OCI-LY7 (cell line): ENCODE measurements around the gene NSUN2. TPM values are rescaled to one million over a fixed set of nuclear protein-coding genes. Genes with fewer than 3 reads are reported as not detected.

Experiments used
- BruUV-seq: library from RNA; stranded (reverse); fragments of 400-500 nt; replicated peaks from 2 replicates; lab custom pipeline; 2021; lab: Mats Ljungman, UMichigan
- CTCF ChIA-PET: fragments of 300-600 bp; sonication (Branson Sonifier 250); formaldehyde crosslinking; loops from one replicate; lab custom pipeline; 2022; ENCODE audit warnings: antibody characterized with exemption; ENCODE audit not compliant: unreplicated experiment; lab: Charles Lee
- POLR2A ChIA-PET: fragments of 300-600 bp; sonication (Branson Sonifier 250); formaldehyde crosslinking; loops from one replicate; lab custom pipeline; 2022; ENCODE audit warnings: antibody characterized with exemption; lab: Charles Lee
- DNase-seq: peaks from one replicate; pipeline ENCODE4 v3.0.0-alpha.2; 2015; ENCODE audit warnings: low spot score
- H2AFZ ChIP-seq: fragments of 200-600 bp; sonication (generic), shearing (Covaris generic); 2 replicates; pipeline ENCODE4 v1.6.1; 2014; ENCODE audit warnings: mild to moderate bottlenecking, antibody characterized with exemption, low read length, moderate library complexity
- H3K27ac ChIP-seq: fragments of 200-600 bp; sonication (generic); 2 replicates; pipeline ENCODE4 v1.5.1; 2014; ENCODE audit warnings: mixed run types, low read depth, mild to moderate bottlenecking, moderate library complexity, low read length, inconsistent platforms; ENCODE audit not compliant: poor library complexity, severe bottlenecking
- H3K36me3 ChIP-seq: fragments of 200-600 bp; sonication (generic); 2 replicates; pipeline ENCODE4 v1.6.1; 2014; ENCODE audit warnings: mild to moderate bottlenecking, antibody characterized with exemption, low read length, moderate library complexity, mixed read lengths; ENCODE audit not compliant: insufficient read depth
- H3K4me1 ChIP-seq: fragments of 200-600 bp; sonication (generic); 2 replicates; pipeline ENCODE4 v1.5.1; 2014; ENCODE audit warnings: mild to moderate bottlenecking, low read length; ENCODE audit not compliant: insufficient read depth, poor library complexity, severe bottlenecking
- H3K4me2 ChIP-seq: fragments of 200-600 bp; sonication (generic); 2 replicates; pipeline ENCODE4 v1.6.1; 2014; ENCODE audit warnings: mild to moderate bottlenecking, low read length
- H3K4me3 ChIP-seq: fragments of 200-600 bp; sonication (generic); 2 replicates; pipeline ENCODE4 v1.5.1; 2014; ENCODE audit warnings: mild to moderate bottlenecking, low read depth, low read length; ENCODE audit not compliant: poor library complexity, severe bottlenecking
- H3K79me2 ChIP-seq: fragments of 200-600 bp; sonication (generic); 2 replicates; pipeline ENCODE4 v1.6.1; 2016; ENCODE audit warnings: low read depth, mild to moderate bottlenecking, low read length, moderate library complexity, mixed read lengths; ENCODE audit not compliant: insufficient read depth
- H3K9me2 ChIP-seq: fragments of 200-600 bp; sonication (generic); 2 replicates; pipeline ENCODE4 v1.6.1; 2016; ENCODE audit warnings: mild to moderate bottlenecking, low read length, mixed read lengths; ENCODE audit not compliant: insufficient read depth
- H3K9me3 ChIP-seq: fragments of 200-600 bp; sonication (generic); 2 replicates; pipeline ENCODE4 v1.6.1; 2014; ENCODE audit warnings: mild to moderate bottlenecking, mixed run types, low read length, mixed read lengths
- H4K20me1 ChIP-seq: fragments of 200-600 bp; sonication (generic); 2 replicates; pipeline ENCODE4 v1.6.1; 2014; ENCODE audit warnings: mild to moderate bottlenecking, antibody characterized with exemption, low read length, moderate library complexity, mixed read lengths; ENCODE audit not compliant: insufficient read depth
- EZH2phosphoT487 ChIP-seq: fragments of 200-600 bp; sonication (generic); IDR thresholded peaks from 2 replicates; pipeline ENCODE4 v1.6.1; 2018; ENCODE audit warnings: low read depth, borderline replicate concordance, mild to moderate bottlenecking, mixed run types, antibody characterized with exemption, low read length, moderate library complexity, mixed read lengths
- intact Hi-C: fragments of 100-400 bp; cut with micrococcal nuclease; formaldehyde crosslinking; loops from one replicate; pipeline ENCODE4 v1.10.0; 2022; ENCODE audit not compliant: unreplicated experiment
- total RNA-seq, 2 experiments: library from RNA; depleted of rRNA in 1 of 2; stranded (reverse); fragments of >200 nt in 1 of 2; shearing (Covaris generic) in 1 of 2; gene quantifications; 2 replicates each; pipeline ENCODE4 v1.2.3, GENCODE V29; 2014 to 2022
- TF ChIP-seq, protein P1 (sequence below): fragments of 200-600 bp; sonication (generic); conservative IDR thresholded peaks from 2 replicates; pipeline ENCODE4 v1.5.1; 2014; ENCODE audit warnings: mild to moderate bottlenecking, antibody characterized with exemption, low read length, moderate library complexity, mixed read lengths

The NSUN2 gene
- total RNA-seq, 2 experiments from 2014 or later: 88.9 to 139 TPM

DNA sequence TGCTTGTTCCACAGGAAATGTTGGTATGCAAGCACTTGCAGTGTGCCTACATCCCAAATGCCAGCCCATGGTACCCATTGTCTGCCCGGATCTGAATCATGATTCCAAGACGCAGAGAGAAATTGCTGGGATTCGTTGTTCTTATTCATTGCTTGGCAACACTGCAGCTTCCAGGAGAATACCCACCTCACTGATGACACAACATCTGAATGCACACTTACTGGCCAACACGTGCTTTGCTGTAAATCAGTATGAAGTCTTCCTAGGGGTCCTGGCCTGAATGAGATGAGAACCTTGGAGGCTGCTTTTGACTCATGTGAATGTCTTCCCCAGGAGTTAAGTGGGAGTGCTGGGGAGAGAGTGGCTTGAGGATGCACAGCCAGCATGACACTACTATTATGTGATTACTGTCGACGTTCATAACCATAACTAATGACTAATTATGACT, 12.0 kb upstream of the NSUN2 start:
- Histone ChIP-seq H3K36me3 (peaks cover 6% of the 10 kb centered on the region; the same call in 1 of the 2 replicates), H3K9me3 (no peaks in the 10 kb centered on the region), H3K9me2 (no peaks in the 10 kb centered on the region), H4K20me1 (no peaks in the 10 kb centered on the region), H3K4me2 (no peak overlapping the region), H3K4me1 (peaks cover 11% of the 10 kb centered on the region), H2AFZ (no peak overlapping the region), H3K4me3 (no peak overlapping the region), H3K79me2 (no peaks in the 10 kb centered on the region), H3K27ac (no peak overlapping the region)
- ChIA-PET POLR2A (no interaction called here), CTCF (no interaction called here)
- TF ChIP-seq EZH2phosphoT487: no peak
- TF ChIP-seq, protein P1, sequence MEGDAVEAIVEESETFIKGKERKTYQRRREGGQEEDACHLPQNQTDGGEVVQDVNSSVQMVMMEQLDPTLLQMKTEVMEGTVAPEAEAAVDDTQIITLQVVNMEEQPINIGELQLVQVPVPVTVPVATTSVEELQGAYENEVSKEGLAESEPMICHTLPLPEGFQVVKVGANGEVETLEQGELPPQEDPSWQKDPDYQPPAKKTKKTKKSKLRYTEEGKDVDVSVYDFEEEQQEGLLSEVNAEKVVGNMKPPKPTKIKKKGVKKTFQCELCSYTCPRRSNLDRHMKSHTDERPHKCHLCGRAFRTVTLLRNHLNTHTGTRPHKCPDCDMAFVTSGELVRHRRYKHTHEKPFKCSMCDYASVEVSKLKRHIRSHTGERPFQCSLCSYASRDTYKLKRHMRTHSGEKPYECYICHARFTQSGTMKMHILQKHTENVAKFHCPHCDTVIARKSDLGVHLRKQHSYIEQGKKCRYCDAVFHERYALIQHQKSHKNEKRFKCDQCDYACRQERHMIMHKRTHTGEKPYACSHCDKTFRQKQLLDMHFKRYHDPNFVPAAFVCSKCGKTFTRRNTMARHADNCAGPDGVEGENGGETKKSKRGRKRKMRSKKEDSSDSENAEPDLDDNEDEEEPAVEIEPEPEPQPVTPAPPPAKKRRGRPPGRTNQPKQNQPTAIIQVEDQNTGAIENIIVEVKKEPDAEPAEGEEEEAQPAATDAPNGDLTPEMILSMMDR: no peak
- no TSS peak for BruUV-seq
- no peak for DNase-seq
- intact Hi-C loops: no loop called here

DNA sequence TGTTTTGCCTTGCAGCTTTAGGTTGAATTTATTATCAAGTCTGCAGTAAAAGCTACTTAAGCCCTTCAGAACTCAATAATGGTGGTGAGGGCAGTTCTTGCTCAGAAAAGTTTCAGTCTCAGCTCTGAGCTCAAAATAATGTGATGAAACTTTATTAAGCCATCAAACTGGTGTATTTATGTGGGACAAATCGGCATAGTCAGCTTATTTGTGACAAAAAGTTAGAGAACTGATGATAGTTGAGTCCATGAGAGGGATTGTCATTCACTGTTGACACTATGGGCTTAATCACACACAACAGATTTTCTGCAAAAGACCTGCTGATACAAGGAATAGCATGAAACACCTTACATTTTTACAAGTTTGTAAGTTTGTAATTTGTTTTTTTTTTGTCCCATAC, 9.8 kb upstream of the NSUN2 start:
- TF ChIP-seq, protein P1: no peak
- TF ChIP-seq EZH2phosphoT487: no peak
- Histone ChIP-seq H4K20me1 (no peaks in the 10 kb centered on the region), H3K4me1 (no peaks in the 10 kb centered on the region), H3K9me2 (no peaks in the 10 kb centered on the region), H3K36me3 (no peaks in the 10 kb centered on the region), H3K4me2 (no peak overlapping the region), H3K79me2 (no peaks in the 10 kb centered on the region), H3K4me3 (no peak overlapping the region), H3K27ac (no peak overlapping the region), H2AFZ (no peak overlapping the region), H3K9me3 (no peaks in the 10 kb centered on the region)
- intact Hi-C loops: no loop called here
- ChIA-PET POLR2A (interaction anchor here (0.7 to 1.3 kb wide), 2 partner anchors 18 to 93 kb away, joined by 3 to 4 read pairs; no protein-coding TSS in a partner anchor), CTCF (no interaction called here)
- DNase-seq: no peak
- no TSS peak for BruUV-seq

DNA sequence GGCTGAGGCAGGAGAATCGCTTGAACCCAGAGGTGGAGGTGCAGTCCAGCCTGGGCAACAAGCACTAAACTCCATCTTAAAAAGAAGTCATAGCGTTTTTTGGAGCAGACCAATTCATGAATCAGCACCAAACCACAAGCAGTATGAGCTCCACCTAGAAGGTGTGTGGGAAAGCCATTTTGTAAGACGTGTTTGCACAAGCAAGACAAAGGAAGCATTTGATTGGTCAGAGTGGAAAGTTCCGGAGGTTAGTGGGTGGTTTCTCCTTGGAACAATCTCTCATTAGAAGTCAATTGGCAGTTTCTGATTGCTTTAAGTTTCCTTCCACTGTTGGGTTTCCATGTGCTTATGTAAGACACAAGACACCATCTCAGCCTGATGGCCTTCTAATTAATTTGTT, 5.4 kb upstream of the NSUN2 start:
- Histone ChIP-seq H3K79me2 (peaks cover 10% of the 10 kb centered on the region; the same call in 1 of the 2 replicates), H3K4me2 (no peak overlapping the region), H3K9me3 (no peaks in the 10 kb centered on the region), H3K27ac (no peak overlapping the region), H3K4me1 (peaks cover 9% of the 10 kb centered on the region), H4K20me1 (peaks cover 7% of the 10 kb centered on the region; the same call in 1 of the 2 replicates), H3K36me3 (no peaks in the 10 kb centered on the region), H2AFZ (no peak overlapping the region), H3K4me3 (no peak overlapping the region), H3K9me2 (no peaks in the 10 kb centered on the region)
- TF ChIP-seq EZH2phosphoT487: no peak
- TF ChIP-seq, protein P1: no peak
- ChIA-PET POLR2A (no interaction called here), CTCF (no interaction called here)
- intact Hi-C loops: loop anchor here (10.0 kb wide), 2 partner anchors 443 to 883 kb away; no protein-coding TSS in a partner anchor
- no peak for DNase-seq
- no TSS peak for BruUV-seq
